GM12873 (cell line): ENCODE data around the gene DYNLL1.

Experiments used
- CTCF ChIP-seq: IDR thresholded peaks from 2 replicates; pipeline ENCODE4 v1.5.1; 2012; ENCODE audit warnings: low read depth, mild to moderate bottlenecking, moderate library complexity, low read length, control low read depth; ENCODE audit not compliant: insufficient read depth; ENCODE audit errors: missing control alignments

The DYNLL1 gene

GRCh38 chr12:120469450-120470149, 26.3 kb upstream of the DYNLL1 start, which contains the start of gene SRSF9:
Gene SRSF9 (minus strand): TSS chr12:120469748. CDS start chr12:120469609, 139 bp downstream.
- peak; percentile 96 for TF ChIP-seq CTCF

- no peak for TF ChIP-seq CTCF
Measured at GRCh38 chr12:120470150-120470784, 25.6 kb upstream of the DYNLL1 start.

GRCh38 chr12:120472521-120472920, 23.4 kb upstream of the DYNLL1 start:
- TF ChIP-seq CTCF, result no peak

- no peak for TF ChIP-seq CTCF
Measured at GRCh38 chr12:120473807-120474615, 21.9 kb upstream of the DYNLL1 start.

GRCh38 chr12:120474616-120474960, 21.3 kb upstream of the DYNLL1 start:
- no peak for TF ChIP-seq CTCF

GRCh38 chr12:120475643-120476042, 20.3 kb upstream of the DYNLL1 start:
- no peak for TF ChIP-seq CTCF

GRCh38 chr12:120479458-120479857, 16.5 kb upstream of the DYNLL1 start:
- no peak for TF ChIP-seq CTCF
